GM18499 (cell line): Measurements from ENCODE around the gene LMO2.

Experiments
- ATAC-seq: cut with Tn5 transposase; IDR thresholded peaks from one replicate; pipeline ENCODE4 v1.9.1; 2021; ENCODE audit warnings: moderate number of reproducible peaks; ENCODE audit not compliant: insufficient read depth, unreplicated experiment

LMO2 gene

GRCh38 chr11:33892906-33893594, 1.2 kb upstream of the LMO2 start:
- no peak for ATAC-seq

- ATAC-seq: no peak
These were observed 2.0 kb downstream of the LMO2 start for GRCh38 chr11:33889821-33890378.

GRCh38 chr11:33889296-33889695, 2.6 kb downstream of the LMO2 start:
- ATAC-seq: no peak

GRCh38 chr11:33887886-33888285, 4.0 kb downstream of the LMO2 start:
- ATAC-seq: no peak

GRCh38 chr11:33885338-33886005, 6.4 kb downstream of the LMO2 start:
- ATAC-seq: no peak

- no peak for ATAC-seq
These were observed 7.3 kb downstream of the LMO2 start for GRCh38 chr11:33884601-33885000.

DNA sequence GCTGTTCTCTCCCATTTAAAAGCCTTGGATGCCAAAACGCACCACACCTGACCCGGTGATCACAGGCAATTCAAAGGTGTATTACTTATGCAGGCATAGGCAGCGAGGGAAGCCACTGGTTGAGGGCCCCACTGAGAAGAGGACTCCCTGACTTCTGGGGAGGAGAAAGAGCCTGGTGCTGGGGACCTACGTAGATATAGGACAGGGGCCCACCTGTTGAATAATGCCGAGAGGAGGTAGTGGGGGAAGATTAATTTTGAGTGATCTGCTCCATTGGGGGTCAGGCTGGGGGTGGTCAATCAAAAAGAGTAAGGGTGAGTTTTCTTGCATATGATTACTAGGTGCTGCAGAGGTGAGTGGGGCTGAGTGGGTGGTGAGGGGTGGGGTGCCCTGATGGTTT, 7.8 kb downstream of the LMO2 start:
- no peak for ATAC-seq

- no peak for ATAC-seq
These were observed 10.0 kb downstream of the LMO2 start for GRCh38 chr11:33881651-33882503.

DNA sequence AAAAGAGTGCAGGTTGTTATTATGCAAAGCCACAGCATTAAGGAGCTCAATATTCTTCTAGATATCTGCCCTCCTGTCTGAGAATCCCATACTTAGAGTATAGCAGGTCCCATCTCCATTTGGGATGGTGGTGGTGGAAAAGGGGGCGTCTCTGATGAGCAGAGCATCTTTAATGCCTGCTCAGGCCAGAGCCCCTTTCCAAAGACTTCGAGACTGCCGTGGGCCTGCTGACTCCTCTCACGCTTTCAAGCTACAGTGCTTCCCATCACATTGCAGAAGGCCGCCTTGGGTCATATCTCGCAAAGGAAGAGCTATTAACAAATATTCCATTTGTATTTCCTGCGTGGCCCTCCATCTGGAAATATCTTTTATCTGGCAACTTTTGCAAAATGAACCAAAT, 10.9 kb downstream of the LMO2 start:
- ATAC-seq: no peak

DNA sequence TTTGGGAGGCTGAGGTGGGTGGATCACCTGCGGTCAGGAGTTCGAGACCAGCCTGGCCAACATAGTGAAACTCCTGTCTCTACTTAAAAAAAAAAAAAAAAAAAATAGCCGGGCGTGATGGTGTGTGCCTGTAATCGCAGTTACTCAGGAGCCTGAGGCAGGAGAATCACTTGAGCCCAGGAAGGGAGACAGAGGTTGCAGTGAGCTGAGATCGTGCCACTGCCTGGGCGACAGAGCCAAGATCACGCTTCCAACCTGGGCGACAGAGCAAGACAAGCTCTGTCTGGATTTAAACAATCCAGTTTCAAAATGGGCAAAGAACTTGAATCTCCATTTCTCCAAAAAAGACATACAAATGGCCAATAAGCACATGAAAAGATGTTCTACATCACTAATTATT, 12.5 kb downstream of the LMO2 start:
- ATAC-seq: no peak

DNA sequence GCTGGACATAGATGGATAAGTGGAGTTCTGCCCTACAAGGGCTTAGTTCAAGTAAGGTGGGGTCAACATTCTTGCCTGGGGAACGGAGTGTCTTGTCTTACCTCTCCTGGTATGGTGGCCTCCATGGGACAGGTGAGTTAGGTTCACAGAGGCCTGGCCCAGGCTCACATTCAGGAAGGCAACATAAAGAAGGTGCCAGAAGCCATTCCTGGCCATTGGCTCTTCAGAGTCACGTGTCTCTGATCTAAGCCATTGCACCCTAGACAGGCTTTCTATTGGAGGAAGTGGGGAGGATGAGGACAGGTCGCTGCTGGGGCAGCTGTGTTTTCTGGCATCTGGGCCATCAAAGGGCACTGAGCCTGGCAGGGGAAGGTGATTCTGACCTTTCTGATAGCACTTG, 14.8 kb downstream of the LMO2 start:
- no peak for ATAC-seq

DNA sequence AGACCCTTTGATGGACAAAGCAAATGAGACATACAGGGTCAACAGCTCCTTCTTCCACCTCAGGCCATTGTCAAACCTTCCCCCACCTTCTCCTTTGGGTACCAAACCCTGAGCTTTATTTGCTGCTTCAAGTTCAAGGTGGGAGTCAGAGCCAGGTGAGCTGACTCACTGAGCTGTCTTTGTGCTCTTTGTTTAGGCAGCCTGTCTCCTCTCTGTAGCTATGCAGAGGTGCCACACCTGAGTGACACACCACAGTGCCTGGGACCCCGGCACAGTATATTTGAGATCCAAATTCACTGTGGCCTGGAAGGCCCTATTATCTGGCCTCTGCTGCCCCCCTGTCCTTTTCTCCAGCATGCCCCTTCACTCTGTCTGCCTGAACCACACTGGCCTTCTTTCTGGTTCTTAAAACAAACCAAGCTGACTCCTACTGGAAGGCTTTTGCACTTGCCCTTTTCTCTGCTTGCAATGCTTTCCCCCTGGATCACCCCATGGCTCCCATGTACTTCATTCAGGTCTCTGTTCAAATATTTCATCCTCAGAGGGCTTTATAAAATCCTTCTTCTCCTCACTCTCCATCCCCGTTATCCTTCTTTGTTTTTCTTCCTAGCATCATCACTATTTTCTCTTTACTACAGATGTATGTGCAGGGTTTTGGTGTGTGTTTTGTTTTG, 16.1 kb downstream of the LMO2 start:
- no peak for ATAC-seq

DNA sequence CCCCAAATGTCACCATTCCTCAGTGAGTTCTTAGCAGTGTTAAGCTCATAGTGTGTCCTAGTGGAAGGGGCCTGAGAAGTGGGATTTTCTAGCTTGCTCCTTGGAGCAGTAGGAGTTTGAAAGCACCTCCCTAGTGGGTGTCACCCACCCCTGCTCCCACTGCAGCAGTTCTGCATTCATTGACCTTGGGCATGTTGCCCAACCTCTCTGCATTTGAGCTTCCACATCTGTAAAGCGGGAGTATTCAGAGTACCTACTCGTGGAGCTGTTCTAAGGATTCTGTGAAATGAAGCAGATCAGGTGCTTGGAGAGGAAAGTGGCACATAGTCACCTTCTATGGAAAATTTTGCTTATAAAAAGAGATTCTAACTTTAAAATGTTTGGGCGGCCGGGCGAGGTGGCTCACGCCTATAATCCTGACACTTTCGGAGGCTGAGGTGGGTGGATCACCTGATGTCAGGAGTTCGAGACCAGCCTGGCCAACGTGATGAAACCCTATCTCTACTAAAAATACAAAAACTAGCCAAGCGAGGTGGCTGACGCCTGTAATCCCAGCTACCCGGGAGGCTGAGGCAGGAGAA, 16.9 kb downstream of the LMO2 start:
- no peak for ATAC-seq

DNA sequence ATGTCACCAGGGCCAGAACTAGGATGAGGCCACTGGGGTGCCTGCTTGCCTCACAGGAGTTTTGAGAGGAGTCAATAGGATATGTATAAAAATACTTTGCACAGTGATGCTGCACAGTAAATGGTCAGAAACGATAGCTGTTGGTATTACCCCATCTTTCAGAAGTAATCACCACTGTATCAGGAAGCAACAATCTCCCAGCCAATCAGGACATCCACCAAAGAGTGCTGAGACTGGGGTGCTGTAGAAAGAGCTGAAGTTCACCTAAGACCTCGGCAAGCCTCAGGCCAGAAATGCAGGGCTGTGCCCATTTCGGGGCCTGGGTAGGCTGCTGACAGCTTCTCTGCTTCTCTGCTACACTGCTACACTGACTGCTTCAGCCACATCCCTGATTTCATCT, 17.4 kb downstream of the LMO2 start:
- ATAC-seq: no peak

DNA sequence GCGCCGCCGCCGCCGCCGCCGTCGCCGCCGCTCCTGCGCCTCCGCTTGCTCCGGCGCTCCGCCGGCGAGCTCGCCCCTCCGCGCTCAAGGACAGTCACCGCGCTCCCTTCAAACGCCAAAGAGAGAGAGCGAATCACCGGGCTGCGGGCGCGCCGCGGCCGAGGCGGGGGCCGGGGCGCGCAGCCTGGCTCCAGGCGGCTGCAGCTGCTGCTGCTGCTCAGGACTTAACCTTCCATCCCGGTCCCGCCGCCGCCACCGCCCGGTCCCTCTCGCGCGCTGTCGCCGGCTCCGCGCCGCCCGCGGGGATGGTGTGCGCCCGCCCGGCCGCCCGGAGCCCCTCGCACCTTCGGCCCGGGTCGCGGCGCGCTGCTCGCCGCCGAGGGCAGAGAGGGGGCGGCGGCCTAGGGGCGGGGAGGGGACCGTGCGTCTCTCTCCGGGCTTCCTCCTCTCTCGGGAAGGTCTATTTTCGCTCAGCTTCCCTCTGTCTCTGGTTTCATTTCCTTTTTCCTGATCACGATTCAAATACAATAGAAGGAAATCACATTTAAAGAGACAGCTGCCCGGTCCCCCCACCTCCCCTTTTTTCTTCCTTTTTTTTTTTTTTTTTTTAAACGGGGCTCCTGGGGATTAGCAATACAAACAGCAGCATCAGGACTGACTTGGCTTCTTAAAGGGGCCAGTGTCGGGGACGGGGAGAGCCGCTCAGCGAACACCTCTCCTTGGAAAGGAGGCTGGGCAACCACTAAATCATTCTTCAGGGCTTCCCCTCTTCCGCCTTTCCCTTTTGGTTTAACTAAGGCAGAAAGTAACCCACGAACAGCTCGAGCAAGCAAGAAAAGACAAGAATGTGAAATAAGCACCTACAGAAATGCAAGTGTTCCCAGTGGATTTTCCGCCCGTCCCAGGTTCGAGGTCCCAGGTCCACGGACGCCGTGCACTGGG, 22.1 kb downstream of the LMO2 start:
- ATAC-seq: no peak

DNA sequence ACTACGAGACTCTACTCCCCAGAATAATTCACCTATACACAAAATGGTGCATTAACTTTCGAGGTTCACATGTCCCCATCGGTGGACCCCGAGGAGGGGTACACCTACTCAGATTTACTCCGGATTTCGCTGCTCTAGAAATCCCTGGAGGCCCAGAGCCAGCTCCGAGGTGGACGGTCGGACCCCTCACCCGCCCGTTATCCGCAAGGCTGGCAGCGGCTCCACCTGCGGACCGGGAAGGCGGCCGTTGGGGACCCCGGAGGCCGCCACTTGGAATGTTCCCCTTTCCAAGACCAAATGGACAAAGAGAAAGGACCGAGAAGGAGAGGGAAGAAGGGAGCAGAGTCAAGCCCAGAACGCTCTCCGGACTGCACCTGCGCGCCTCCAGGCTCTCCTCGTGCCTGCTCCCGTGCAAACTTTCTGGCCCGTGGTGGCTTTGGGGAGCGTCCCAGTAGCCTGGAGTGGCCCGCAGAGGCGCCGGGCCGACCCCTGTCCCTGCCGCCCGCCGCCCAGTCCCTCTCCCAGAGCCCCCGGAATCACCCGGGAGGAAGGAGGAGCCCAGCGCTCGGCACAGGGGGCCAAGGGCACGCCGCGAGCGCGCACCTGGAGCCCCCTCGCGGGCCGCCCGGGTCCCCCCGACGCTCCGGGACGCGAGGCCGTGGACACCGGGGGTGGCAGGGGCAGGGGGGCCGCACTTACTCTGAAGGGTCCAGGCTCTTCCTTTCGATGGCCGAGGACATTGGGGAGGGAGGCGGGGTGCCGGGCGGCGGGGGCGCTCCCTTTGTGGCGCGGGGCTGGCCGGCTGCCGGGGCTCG, 23.0 kb downstream of the LMO2 start:
- ATAC-seq: no peak

- no peak for ATAC-seq
These were observed 23.8 kb downstream of the LMO2 start for GRCh38 chr11:33867996-33868646.

DNA sequence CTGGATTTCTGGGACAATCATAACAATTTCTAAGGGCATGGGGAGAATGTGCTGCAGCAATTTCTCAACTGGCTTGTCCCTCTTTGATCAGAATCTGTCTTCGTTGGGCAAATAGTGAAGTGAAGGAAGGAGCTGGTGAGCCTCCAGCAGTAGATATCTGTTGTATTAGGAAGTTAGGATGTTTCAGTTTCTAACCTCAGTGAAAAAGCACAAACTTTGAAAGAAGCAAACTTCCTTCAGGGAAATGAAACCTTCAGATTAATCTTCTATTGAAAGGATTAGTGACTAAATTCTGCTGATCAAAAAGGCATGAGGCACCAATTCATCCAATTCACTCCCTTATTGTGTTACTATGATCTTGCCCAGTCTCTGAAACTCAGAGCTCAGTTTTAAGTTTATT, 24.3 kb downstream of the LMO2 start:
- ATAC-seq: no peak
